Neural cell (in vitro differentiated cells): ENCODE data around the gene HOXC5.

Experiments
- CTCF ChIP-seq: fragments of 450-650 bp; IDR thresholded peaks from 2 replicates; pipeline ENCODE4 v1.5.1; 2014; ENCODE audit warnings: antibody characterized with exemption, mild to moderate bottlenecking, moderate library complexity; ENCODE audit not compliant: poor library complexity, severe bottlenecking
- EP300 ChIP-seq: fragments of 450-650 bp; conservative IDR thresholded peaks from 2 replicates; pipeline ENCODE4 v1.6.1; 2014; ENCODE audit warnings: antibody characterized with exemption, mild to moderate bottlenecking, moderate library complexity; ENCODE audit not compliant: poor library complexity, severe bottlenecking
- POLR2AphosphoS5 ChIP-seq: IDR thresholded peaks from 2 replicates; pipeline ENCODE4 v1.6.1; 2012
- SMC3 ChIP-seq: fragments of 450-650 bp; conservative IDR thresholded peaks from 2 replicates; pipeline ENCODE4 v1.6.1; 2014; ENCODE audit warnings: antibody characterized with exemption, mild to moderate bottlenecking, moderate library complexity; ENCODE audit not compliant: poor library complexity
- TAF1 ChIP-seq: IDR thresholded peaks from 2 replicates; pipeline ENCODE4 v1.6.1; 2012; ENCODE audit warnings: low read depth
- TF ChIP-seq, protein P1 (sequence below): IDR thresholded peaks from 2 replicates; pipeline ENCODE4 v1.6.1; 2012; ENCODE audit warnings: borderline replicate concordance

- TF ChIP-seq CTCF (no peak), POLR2AphosphoS5 (no peak), EP300 (no peak), TAF1 (no peak), SMC3 (no peak)
- TF ChIP-seq, protein P1, sequence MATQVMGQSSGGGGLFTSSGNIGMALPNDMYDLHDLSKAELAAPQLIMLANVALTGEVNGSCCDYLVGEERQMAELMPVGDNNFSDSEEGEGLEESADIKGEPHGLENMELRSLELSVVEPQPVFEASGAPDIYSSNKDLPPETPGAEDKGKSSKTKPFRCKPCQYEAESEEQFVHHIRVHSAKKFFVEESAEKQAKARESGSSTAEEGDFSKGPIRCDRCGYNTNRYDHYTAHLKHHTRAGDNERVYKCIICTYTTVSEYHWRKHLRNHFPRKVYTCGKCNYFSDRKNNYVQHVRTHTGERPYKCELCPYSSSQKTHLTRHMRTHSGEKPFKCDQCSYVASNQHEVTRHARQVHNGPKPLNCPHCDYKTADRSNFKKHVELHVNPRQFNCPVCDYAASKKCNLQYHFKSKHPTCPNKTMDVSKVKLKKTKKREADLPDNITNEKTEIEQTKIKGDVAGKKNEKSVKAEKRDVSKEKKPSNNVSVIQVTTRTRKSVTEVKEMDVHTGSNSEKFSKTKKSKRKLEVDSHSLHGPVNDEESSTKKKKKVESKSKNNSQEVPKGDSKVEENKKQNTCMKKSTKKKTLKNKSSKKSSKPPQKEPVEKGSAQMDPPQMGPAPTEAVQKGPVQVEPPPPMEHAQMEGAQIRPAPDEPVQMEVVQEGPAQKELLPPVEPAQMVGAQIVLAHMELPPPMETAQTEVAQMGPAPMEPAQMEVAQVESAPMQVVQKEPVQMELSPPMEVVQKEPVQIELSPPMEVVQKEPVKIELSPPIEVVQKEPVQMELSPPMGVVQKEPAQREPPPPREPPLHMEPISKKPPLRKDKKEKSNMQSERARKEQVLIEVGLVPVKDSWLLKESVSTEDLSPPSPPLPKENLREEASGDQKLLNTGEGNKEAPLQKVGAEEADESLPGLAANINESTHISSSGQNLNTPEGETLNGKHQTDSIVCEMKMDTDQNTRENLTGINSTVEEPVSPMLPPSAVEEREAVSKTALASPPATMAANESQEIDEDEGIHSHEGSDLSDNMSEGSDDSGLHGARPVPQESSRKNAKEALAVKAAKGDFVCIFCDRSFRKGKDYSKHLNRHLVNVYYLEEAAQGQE: no peak
Measured at GRCh38 chr12:53994264-53995001, 38.4 kb upstream of the HOXC5 start.
